IPS DF 6.9 (cell line): ENCODE measurements around the gene FIBCD1.

ENCODE experiments used
- DNase-seq: peaks from one replicate; pipeline ENCODE4 v3.0.0-alpha.2; 2013; ENCODE audit warnings: low read depth, low spot score
- H3K27ac ChIP-seq: one replicate; pipeline ENCODE4 v1.5.1; 2013; ENCODE audit warnings: low read length, control low read depth
- H3K27me3 ChIP-seq: 2 replicates; pipeline ENCODE4 v1.6.1; 2013; ENCODE audit warnings: mild to moderate bottlenecking, low read length; ENCODE audit not compliant: control insufficient read depth, insufficient read depth
- H3K36me3 ChIP-seq: 2 replicates; pipeline ENCODE4 v1.6.1; 2013; ENCODE audit warnings: low read length; ENCODE audit not compliant: control insufficient read depth, insufficient read depth
- H3K4me1 ChIP-seq: 2 replicates; pipeline ENCODE4 v1.6.1; 2013; ENCODE audit warnings: low read length; ENCODE audit not compliant: control insufficient read depth, insufficient read depth
- H3K4me3 ChIP-seq: 2 replicates; pipeline ENCODE4 v1.5.1; 2013; ENCODE audit warnings: mild to moderate bottlenecking, low read length
- H3K9me3 ChIP-seq: 2 replicates; pipeline ENCODE4 v1.6.1; 2013; ENCODE audit warnings: low read length, inconsistent platforms; ENCODE audit not compliant: control insufficient read depth, insufficient read depth
- WGBS: extraction: QIAGEN DNeasy Blood & Tissue Kit; methylation state at CpG from one replicate; pipeline ENCODE4 v1.1.7; 2013; ENCODE audit warnings: mixed read lengths, missing lambda C conversion rate; ENCODE audit not compliant: insufficient read length, insufficient coverage; 5-methylcytosine and 5-hydroxymethylcytosine counted together

Gene FIBCD1

DNA sequence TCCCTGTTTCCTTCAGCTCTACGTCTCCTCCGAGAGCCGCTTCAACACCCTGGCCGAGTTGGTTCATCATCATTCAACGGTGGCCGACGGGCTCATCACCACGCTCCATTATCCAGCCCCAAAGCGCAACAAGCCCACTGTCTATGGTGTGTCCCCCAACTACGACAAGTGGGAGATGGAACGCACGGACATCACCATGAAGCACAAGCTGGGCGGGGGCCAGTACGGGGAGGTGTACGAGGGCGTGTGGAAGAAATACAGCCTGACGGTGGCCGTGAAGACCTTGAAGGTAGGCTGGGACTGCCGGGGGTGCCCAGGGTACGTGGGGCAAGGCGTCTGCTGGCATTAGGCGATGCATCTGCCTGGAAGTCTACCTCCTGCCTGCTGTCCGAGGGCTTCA is 76.3 kb downstream of the FIBCD1 start:
- no peak overlapping the region for H3K27ac ChIP-seq
- no peaks in the 10 kb centered on the region for H3K27me3 ChIP-seq
- WGBS = no CpG with 5 or more reads among the region's 23 CpGs
- H3K4me1 ChIP-seq = no peaks in the 10 kb centered on the region
- DNase-seq = no peak
- no peak overlapping the region for H3K4me3 ChIP-seq
- no peaks in the 10 kb centered on the region for H3K9me3 ChIP-seq
- peaks cover 9% of the 10 kb centered on the region; the same call in 1 of the 2 replicates for H3K36me3 ChIP-seq

DNA sequence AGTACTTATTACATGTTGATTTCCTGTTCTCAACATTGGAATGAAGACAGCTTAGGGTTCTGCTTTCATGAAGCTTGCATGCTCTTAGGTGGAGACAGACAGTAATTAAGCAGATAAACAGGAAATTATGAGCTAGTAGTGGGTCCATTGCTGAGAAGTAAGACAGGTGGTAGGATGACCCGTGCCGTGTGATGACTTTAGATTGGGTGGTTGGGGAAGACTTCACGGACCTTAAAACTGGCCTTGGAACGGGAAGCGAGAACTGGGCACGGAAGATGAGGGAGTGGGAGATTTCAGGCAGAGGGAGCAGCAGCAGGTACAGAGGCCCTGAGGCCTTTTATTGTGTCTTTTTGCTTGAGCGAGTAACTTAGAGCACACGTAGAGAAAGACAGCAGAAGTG is 76.8 kb downstream of the FIBCD1 start:
- H3K36me3 ChIP-seq = peaks cover 9% of the 10 kb centered on the region; the same call in 1 of the 2 replicates

DNA sequence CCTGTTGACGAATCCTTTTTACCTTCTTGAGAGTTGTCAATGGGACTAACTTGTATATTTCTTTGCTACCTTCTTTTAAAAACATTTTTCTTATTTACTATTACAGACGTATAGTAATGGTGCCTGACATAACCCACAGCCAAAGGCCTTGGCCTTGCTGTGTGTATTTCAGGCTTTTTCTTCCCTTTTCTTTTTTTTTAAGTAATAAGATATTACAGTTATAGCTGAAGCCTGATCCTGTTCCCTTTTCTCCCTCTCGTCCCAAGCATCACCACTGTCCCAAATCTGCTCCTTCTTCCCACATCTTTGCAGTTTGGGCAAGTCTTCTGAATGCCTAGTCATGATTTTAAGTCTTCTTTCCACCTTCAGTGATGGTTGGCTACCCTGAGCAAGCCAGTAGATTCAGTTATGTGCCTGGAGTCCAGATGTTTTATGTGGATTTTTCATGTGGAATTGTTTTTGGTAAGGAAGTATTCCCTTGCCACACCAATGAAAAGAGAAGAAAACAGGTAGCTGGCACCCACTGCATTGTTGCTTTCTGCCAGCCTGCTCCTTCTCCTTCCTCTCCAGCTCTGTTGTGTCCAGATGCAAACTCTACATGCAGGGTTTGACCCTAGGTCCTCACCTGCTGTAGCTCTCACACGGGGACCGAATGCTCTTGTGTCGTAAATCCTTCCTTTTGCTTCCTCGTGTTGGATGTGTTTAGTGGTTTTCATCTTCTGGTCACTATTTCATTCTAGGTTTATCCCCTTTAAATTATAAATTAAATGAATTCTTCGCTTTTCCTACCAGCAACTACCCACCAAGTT is 77.5 kb downstream of the FIBCD1 start:
- H3K4me1 ChIP-seq = no peaks in the 10 kb centered on the region
- H3K27me3 ChIP-seq = no peaks in the 10 kb centered on the region
- no peaks in the 10 kb centered on the region for H3K9me3 ChIP-seq
- peaks cover 9% of the 10 kb centered on the region; the same call in 1 of the 2 replicates for H3K36me3 ChIP-seq
- WGBS = no CpG with 5 or more reads among the region's 8 CpGs
- H3K4me3 ChIP-seq = no peak overlapping the region
- H3K27ac ChIP-seq = no peak overlapping the region
- no peak for DNase-seq

More for the DNA sequence above, 76.8 kb downstream of the FIBCD1 start:
- no peak overlapping the region for H3K27ac ChIP-seq
- no peak for DNase-seq
- no peaks in the 10 kb centered on the region for H3K9me3 ChIP-seq
- no peaks in the 10 kb centered on the region for H3K4me1 ChIP-seq
- H3K4me3 ChIP-seq = no peak overlapping the region
- H3K27me3 ChIP-seq = no peaks in the 10 kb centered on the region
- no CpG with 5 or more reads among the region's 8 CpGs for WGBS

DNA sequence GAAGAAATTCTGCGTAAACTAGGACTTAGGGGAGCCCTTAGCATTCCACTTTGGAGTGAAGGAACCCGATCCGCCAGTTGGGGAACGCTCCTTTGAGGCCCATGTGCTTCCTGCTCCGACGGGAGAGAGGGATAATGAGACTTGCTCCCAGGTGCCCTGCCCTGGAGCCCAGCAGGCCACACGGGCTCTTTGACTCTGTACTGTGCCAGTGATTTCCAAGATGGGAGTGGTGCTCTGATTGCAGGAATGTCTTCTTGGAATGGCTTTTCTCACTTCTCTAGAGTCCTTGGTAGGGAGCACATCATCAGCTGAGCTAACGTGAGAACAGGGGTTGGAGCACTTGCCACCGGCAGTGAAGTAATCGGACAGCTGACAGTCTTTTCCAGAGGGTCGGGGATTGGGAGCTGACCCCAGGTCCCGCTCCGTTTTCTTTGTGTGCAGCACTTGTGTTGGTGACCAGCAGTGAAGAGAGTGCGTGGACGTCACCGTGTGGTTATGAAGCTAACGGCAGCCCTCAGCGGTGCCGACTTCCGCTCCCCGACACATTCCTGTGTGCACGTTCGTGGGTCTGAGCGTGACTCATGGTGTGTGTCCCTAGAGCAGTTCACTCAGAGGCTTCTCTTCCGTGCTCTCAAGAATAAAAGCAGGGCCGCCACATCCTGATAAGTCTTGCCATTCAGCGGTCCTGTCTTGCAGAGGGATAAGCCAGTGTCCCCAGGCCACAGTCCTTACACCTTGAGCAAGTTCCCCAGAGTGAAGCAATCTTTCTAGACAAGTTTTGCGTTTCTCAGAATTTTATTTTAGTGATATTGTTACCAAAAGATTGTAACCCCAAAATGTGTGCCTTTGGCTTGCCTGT is 78.4 kb downstream of the FIBCD1 start:
- Histone ChIP-seq H3K27me3 (no peaks in the 10 kb centered on the region), H3K9me3 (no peaks in the 10 kb centered on the region), H3K36me3 (peaks cover 12% of the 10 kb centered on the region; the same call in 1 of the 2 replicates), H3K27ac (no peak overlapping the region), H3K4me3 (no peak overlapping the region), H3K4me1 (no peaks in the 10 kb centered on the region)
- no peak for DNase-seq
- WGBS = no CpG with 5 or more reads among the region's 28 CpGs

DNA sequence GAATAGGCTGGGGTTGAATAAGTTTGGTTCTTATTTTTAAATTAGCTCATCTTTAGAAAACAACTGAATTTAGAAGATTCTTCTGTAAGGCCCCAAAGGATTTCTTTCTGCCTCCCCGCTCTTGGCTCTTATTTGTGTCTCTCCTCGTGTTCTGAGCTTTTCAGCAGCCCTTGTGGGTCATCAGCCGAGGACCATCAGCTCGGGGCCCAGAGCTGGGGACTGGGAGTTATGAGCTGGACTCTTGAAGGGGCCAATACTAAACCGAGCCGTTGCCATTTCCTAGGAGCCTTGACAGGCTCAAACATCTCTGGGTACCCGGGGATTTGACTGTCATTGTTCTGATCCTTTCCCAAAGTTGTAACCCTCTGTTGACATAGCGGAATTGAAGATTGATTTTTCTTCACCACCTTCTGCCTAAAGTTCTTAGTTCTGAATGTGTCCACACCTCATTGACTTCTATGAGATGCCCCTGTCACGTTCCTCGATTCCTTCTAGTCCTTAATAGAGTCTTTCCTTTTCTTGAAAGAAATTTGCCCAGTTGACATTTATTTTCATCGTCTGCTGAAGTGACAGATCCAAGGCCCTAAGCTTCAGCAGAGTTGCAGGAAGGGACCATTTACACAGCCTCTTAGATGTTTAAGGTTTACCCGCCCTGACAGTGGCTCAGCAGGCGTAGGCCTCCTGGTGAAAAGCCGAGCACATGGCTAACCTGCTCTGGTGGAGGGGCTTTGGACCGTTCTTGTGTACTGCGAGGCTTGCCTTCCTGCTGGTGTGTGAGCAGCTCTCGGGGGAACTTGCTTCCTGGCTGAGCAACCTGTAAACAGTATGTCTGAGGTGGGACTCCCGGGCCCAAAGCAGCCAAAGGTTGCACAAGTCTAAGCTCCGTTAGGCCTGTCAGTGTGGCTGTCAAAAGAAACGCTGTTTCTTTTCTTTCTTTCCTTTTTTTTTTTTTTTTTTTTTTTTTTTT is 80.0 kb downstream of the FIBCD1 start:
- no peaks in the 10 kb centered on the region for H3K27me3 ChIP-seq
- no CpG with 5 or more reads among the region's 20 CpGs for WGBS
- H3K9me3 ChIP-seq = no peaks in the 10 kb centered on the region
- H3K36me3 ChIP-seq = peaks cover 15% of the 10 kb centered on the region; the same call in 1 of the 2 replicates
- H3K4me3 ChIP-seq = no peak overlapping the region
- no peak for DNase-seq
- no peaks in the 10 kb centered on the region for H3K4me1 ChIP-seq
- no peak overlapping the region for H3K27ac ChIP-seq

DNA sequence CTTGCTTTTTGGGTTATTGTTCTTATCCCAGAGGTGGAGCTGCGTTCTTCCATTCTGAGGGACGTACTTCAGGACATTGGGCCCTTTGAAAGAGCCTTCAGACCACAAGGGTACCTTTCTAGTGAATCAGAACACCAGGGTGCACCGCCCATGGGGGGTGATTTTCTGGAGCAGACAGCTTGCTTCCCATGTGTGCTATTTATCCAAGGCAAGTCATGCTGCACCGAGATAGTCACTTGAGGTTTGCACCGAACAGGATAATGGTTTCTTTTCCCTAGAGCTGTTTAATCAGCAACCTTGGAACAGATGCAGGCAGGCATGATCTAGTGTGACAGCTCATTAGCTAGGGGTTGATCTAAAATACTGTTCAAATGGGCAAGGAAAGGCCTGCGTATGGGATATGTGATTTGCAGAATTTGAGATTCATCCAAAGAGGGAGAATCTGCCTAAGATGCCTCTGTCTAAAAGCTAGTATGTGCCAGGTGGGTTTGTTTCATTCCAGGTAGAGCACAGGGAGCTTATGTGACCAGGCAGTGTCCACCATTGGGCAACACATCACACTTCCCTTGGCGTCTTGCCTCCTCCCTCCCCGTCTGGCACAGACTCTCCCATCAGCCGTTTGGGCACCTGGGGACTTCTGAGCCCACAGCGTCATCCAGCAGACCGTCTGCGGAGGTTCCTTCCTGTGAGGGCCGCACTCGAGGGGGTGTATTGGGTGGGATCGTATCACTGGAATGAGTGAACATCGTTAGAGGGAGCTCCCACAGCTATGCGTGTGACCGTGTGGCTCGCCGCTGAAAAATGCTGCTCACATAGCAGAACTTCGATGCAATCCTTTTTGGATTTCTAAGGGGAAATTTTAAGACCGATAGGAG is 80.9 kb downstream of the FIBCD1 start:
- WGBS = no CpG with 5 or more reads among the region's 22 CpGs

DNA sequence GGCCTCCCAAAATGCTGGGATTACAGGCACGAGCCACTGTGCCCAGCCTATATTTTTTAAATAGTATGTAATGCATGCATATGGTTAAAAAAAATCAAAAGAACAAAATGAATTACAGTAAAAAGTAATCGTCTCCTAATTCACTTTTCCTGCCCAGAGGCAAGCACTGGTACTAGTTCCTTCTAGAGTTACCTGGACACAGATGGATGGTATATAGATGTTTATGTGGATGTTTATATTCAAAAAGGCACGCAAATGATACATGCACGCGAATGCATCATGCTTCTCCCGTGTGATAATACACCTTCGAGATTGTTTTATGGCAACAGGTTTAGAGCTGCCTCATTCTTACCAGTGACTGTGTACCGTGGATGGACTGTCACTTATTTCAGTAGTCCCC is 82.6 kb downstream of the FIBCD1 start:
- peaks cover 10% of the 10 kb centered on the region; the same call in 1 of the 2 replicates for H3K36me3 ChIP-seq
- H3K27me3 ChIP-seq = no peaks in the 10 kb centered on the region
- DNase-seq = no peak
- H3K27ac ChIP-seq = no peak overlapping the region
- no CpG with 5 or more reads among the region's 8 CpGs for WGBS
- no peak overlapping the region for H3K4me3 ChIP-seq
- no peaks in the 10 kb centered on the region for H3K9me3 ChIP-seq
- H3K4me1 ChIP-seq = no peaks in the 10 kb centered on the region

More for the DNA sequence above, 80.9 kb downstream of the FIBCD1 start:
- no peak for DNase-seq
- H3K27ac ChIP-seq = no peak overlapping the region
- H3K9me3 ChIP-seq = no peaks in the 10 kb centered on the region
- no peaks in the 10 kb centered on the region for H3K27me3 ChIP-seq
- peaks cover 15% of the 10 kb centered on the region; the same call in 1 of the 2 replicates for H3K36me3 ChIP-seq
- H3K4me3 ChIP-seq = no peak overlapping the region
- no peaks in the 10 kb centered on the region for H3K4me1 ChIP-seq

DNA sequence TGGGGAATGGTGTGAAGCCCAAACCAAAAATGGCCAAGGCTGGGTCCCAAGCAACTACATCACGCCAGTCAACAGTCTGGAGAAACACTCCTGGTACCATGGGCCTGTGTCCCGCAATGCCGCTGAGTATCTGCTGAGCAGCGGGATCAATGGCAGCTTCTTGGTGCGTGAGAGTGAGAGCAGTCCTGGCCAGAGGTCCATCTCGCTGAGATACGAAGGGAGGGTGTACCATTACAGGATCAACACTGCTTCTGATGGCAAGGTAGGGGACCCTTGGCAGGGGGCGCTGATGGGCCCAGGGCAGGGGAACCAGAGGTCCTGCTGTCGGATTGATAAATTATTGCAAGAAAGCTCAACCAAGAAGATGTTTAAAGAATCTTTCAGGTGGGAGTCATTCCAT is 84.2 kb downstream of the FIBCD1 start:
- peaks cover 10% of the 10 kb centered on the region; the same call in 1 of the 2 replicates for H3K36me3 ChIP-seq
- no peaks in the 10 kb centered on the region for H3K4me1 ChIP-seq
- WGBS = no CpG with 5 or more reads among the region's 9 CpGs
- H3K27ac ChIP-seq = no peak overlapping the region
- no peaks in the 10 kb centered on the region for H3K9me3 ChIP-seq
- no peak overlapping the region for H3K4me3 ChIP-seq
- no peaks in the 10 kb centered on the region for H3K27me3 ChIP-seq
- DNase-seq = no peak

DNA sequence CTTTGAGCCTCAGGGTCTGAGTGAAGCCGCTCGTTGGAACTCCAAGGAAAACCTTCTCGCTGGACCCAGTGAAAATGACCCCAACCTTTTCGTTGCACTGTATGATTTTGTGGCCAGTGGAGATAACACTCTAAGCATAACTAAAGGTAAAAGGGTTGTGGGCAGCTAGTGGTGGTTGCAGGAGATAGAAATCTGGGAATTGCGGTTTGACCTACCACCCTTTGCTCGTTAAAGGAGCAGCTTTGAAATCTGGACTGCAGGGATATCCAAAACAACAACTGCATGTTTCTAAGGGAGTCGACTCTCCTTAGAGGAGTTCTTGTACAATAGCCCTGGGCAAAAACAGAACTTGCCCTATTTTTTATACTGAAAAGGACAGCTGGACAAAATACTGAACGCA is 85.0 kb downstream of the FIBCD1 start:
- DNase-seq = no peak
- no CpG with 5 or more reads among the region's 8 CpGs for WGBS
- no peak overlapping the region for H3K27ac ChIP-seq
- no peak overlapping the region for H3K4me3 ChIP-seq
- H3K27me3 ChIP-seq = no peaks in the 10 kb centered on the region
- no peaks in the 10 kb centered on the region for H3K9me3 ChIP-seq
- peaks cover 10% of the 10 kb centered on the region; the same call in 1 of the 2 replicates for H3K36me3 ChIP-seq
- H3K4me1 ChIP-seq = no peaks in the 10 kb centered on the region
